CD4-positive, alpha-beta T cell treated with Interleukin-17A for 4 hours (primary cell): Measurements from ENCODE around the gene DIP2C.

Experiments used
- DNase-seq: peaks from one replicate; pipeline ENCODE4 v3.0.0-alpha.2; 2020; ENCODE audit warnings: mixed read lengths

DIP2C gene

DNA sequence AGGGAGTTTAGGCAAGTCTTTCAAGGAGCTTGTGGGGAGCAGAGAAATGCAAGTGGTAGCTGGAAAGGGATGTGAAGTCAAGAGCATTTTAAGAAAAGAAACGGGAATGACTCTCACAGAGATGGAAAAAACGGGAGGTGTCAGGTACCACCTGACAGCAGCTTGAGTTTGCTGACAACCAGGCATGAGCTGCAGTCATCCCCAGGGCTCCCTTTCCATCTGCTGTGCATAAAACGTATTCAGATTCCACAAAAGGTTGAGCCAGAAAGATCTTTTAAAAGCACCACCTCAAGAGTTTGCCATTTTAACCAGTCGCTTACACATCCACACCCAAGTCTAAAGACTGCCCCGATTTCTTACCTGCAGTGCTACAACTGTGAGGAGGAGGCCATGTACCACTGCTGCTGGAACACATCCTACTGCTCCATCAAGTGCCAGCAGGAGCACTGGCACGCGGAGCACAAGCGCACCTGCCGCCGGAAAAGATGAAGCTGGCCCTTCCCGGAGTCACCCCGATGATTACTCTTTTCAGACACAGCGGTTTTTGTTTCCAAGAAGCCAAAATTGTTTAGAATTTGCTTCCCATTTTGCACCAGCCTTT is 437.4 kb downstream of the DIP2C start:
- DNase-seq: no peak

DNA sequence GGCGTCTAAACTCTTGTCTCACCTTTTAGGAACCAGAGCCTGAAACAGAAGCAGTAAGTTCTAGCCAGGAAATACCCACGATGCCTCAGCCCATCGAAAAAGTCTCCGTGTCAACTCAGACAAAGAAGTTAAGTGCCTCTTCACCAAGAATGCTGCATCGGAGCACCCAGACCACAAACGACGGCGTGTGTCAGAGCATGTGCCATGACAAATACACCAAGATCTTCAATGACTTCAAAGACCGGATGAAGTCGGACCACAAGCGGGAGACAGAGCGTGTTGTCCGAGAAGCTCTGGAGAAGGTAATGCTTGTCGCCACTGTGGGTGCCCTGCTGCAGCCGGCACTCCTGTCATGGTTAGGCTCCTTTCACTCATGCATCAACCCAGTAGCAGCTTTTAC is 441.2 kb downstream of the DIP2C start:
- no peak for DNase-seq

DNA sequence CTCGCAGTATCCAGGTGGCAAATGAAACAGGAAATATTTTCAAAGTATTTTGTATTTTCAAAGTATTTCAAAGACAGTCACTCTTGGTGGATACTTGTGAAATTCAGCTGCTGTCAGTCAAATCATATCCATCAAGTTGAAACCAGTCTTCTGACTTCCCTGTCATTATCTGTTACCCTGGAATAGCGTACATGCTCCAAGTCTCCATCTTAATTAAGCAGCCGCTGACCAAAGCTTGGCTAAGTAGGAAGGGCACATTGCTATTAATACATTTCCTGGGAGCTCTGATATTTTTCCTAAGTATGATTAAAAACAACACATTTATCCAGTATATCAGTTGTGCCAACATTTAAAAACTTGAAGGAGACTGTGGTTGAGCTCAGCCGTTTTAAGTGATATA is 442.0 kb downstream of the DIP2C start:
- DNase-seq: no peak

- no peak for DNase-seq
Measured at GRCh38 chr10:246431-246830, 443.0 kb downstream of the DIP2C start.

DNA sequence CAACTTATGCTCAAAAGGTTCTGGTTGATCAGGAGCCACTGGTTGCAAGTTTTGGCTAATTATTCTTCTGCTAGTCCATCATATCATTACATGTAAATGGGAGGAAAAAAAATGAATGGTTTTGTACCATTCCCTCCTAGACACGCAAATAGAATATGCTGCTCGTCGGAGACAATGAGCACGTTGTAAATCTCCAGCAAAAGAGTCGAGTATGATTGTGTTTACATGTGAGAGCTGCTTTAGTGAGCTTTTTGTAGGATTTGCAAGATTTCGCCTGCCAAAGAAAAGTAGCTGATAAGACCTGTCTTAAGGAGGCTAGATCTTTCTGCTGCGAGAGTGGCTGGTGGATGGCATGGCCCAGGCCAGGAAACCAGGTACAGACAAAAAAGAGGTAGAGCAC is 445.2 kb downstream of the DIP2C start:
- DNase-seq: no peak

DNA sequence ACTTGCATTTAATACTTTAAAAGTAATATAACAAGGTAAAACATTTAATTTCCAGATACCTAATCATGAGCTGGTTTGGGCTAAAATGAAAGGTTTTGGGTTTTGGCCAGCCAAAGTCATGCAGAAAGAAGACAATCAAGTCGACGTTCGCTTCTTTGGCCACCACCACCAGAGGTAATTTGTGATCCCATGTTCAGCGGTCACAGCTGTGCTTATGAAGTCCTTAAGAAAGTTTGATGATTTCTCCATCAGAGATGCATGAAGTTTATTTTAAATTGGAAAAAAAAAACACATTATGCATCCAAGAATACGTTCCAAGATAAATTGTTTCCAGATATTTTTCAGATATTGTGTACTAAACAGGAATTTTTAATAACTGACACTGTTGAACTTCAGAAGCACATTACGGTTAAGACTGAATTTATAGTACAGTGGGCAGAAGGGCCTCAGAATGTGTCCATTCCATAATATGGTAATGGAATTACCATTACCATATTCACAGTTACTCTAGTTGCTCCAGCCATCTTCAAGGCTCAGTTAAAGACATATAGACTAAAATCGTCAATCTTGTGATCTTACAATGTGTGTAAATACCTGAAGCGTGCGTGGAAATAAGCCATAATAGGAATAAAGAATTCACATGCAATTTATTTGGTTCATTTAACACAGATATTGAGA is 447.4 kb downstream of the DIP2C start:
- no peak for DNase-seq

DNA sequence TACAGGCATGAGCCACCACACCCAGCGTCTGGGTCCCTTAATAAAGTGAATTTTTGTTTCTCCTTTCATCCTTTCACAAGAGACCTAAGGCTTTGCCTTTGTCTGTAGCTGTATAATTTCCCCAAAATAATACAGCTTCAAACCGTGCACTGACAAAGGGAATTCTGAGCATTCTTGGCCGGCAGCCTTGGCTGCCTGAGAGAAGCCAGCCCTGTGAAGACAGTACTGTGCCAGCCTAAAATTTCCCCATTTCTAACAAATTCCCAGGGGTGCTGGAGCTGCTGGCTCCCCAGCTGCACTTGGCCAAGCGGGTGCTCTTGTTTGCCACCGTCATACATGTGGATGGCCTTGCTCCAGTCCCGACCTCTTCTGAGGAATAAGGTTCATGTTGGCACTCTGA is 448.0 kb downstream of the DIP2C start:
- no peak for DNase-seq

GRCh38 chr10:239109-239508 is 450.4 kb downstream of the DIP2C start:
- DNase-seq: no peak

- no peak for DNase-seq
Measured at GRCh38 chr10:235915-236314, 453.6 kb downstream of the DIP2C start.

- DNase-seq: no peak
Measured at GRCh38 chr10:234708-235406, 454.6 kb downstream of the DIP2C start.

- DNase-seq: no peak
Measured at GRCh38 chr10:232878-233277, 456.6 kb downstream of the DIP2C start.

DNA sequence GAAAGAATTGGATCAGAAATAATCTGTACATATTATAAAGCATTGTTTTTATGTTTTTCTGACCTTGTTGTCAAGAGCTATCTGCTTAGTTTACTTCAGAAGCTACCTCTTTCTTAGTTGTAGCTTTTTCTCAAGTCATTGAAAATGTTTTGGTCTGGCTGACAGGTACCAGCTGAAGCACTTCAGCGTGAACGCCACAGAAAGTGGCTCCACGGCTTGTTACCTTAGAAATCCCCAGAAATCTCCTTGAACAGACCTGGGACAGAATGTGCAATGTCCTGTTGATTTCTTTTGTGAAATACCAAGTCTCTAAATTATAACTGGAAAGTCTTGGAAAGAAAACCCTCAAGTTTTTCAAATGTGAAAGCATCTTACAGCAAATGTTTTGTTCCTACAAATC is 457.4 kb downstream of the DIP2C start:
- no peak for DNase-seq

- DNase-seq: no peak
Measured at GRCh38 chr10:230758-231157, 458.7 kb downstream of the DIP2C start.

DNA sequence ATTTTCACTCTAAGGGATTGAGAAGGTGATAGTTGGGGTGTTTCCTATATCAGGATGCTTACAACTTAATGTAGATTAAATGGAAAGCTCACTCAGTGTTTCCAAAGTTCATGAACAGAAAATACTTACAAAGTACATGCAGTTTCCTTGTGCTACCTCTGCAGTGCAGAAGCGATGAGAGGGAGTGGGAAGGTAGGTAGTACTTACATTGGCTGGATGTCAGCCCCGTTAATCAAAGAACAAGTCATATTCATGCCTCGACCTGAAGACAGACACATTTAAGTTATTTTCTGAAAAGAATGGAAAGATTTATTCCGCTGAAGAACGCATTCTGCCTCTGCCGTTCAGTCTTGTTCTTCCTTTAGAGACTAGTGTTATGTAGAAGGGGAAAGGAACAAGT is 461.1 kb downstream of the DIP2C start:
- DNase-seq: no peak

GRCh38 chr10:227014-227413 is 462.5 kb downstream of the DIP2C start:
- DNase-seq: no peak

GRCh38 chr10:226018-226417 is 463.4 kb downstream of the DIP2C start:
- no peak for DNase-seq

- DNase-seq: no peak
Measured at GRCh38 chr10:224571-224970, 464.9 kb downstream of the DIP2C start.
